AG09319 (cell line): ENCODE results near the gene ZIC5.

ENCODE experiments used
- DNase-seq: peaks from one replicate; pipeline ENCODE4 v3.0.0-alpha.2; 2010; ENCODE audit warnings: low read depth; ENCODE audit errors: extremely low read depth
- CTCF ChIP-seq: IDR thresholded peaks from 2 replicates; pipeline ENCODE4 v1.5.1; 2011; ENCODE audit warnings: low read depth, mild to moderate bottlenecking, inconsistent platforms, low read length, moderate library complexity

The ZIC5 gene

GRCh38 chr13:99913167-99913566 lies 58.4 kb downstream of the ZIC5 start:
- DNase-seq, result no peak

More at GRCh38 chr13:99913167-99913566, 58.4 kb downstream of the ZIC5 start:
- TF ChIP-seq CTCF, result no peak
